MCF 10A (cell line): ENCODE data around the gene TNFAIP3. TPM values are rescaled to one million over a fixed set of nuclear protein-coding genes. Genes with fewer than 3 reads are reported as not detected.

Experiments used
- BruUV-seq: library from RNA; stranded (reverse); fragments of 400-500 nt; replicated peaks from 2 replicates; lab custom pipeline; 2021; lab: Mats Ljungman, UMichigan
- CTCF ChIA-PET: fragments of 300-600 bp; sonication (Branson Sonifier 250); formaldehyde crosslinking; extraction: SDS; loops from one replicate; lab custom pipeline; 2021; ENCODE audit warnings: antibody characterized with exemption, inconsistent platforms; lab: Yijun Ruan, JAX
- POLR2A ChIA-PET: fragments of 300-600, 350-650 bp; sonication (Branson Sonifier 250); formaldehyde crosslinking; extraction: SDS; loops from one replicate; lab custom pipeline; 2020; ENCODE audit warnings: antibody characterized with exemption, inconsistent platforms; lab: Yijun Ruan, JAX
- DNase-seq: peaks from one replicate; pipeline ENCODE4 v3.0.0-alpha.2; 2018; ENCODE audit not compliant: unreplicated experiment
- H3K27ac Mint-ChIP-seq: one replicate; pipeline ENCODE4 v1.8.0; 2022; ENCODE audit warnings: mild to moderate bottlenecking, low read depth, mixed read lengths; ENCODE audit not compliant: unreplicated experiment
- H3K27me3 Mint-ChIP-seq: one replicate; pipeline ENCODE4 v1.8.0; 2022; ENCODE audit warnings: mixed read lengths; ENCODE audit not compliant: insufficient read depth, unreplicated experiment
- H3K36me3 Mint-ChIP-seq: one replicate; pipeline ENCODE4 v1.8.0; 2022; ENCODE audit warnings: mild to moderate bottlenecking, moderate library complexity, mixed read lengths; ENCODE audit not compliant: insufficient read depth, unreplicated experiment
- H3K4me1 Mint-ChIP-seq: one replicate; pipeline ENCODE4 v1.8.0; 2022; ENCODE audit warnings: mixed read lengths; ENCODE audit not compliant: insufficient read depth, unreplicated experiment
- H3K4me3 Mint-ChIP-seq: one replicate; pipeline ENCODE4 v1.8.0; 2022; ENCODE audit warnings: mild to moderate bottlenecking, moderate library complexity, mixed read lengths; ENCODE audit not compliant: unreplicated experiment
- H3K9me3 Mint-ChIP-seq: one replicate; pipeline ENCODE4 v1.8.0; 2022; ENCODE audit warnings: mixed read lengths; ENCODE audit not compliant: unreplicated experiment
- intact Hi-C: fragments of 100-400 bp; cut with micrococcal nuclease; formaldehyde crosslinking; loops from 2 replicates; pipeline ENCODE4 v1.14.1; 2022
- total RNA-seq: library from RNA; stranded (reverse); gene quantifications from 2 replicates; pipeline ENCODE4 v1.2.3, GENCODE V29; 2022
- TF ChIP-seq, protein P1 (sequence below): fragments of 200-600 bp; IDR thresholded peaks from one replicate; pipeline ENCODE4 v1.8.0; 2022; ENCODE audit warnings: antibody characterized with exemption, mild to moderate bottlenecking; ENCODE audit not compliant: unreplicated experiment

TNFAIP3 gene
- total RNA-seq, 1 experiment from 2014 or later: 52.8 TPM

GRCh38 chr6:137902699-137903098 is 35.6 kb downstream of the TNFAIP3 start:
- BruUV-seq: no TSS peak
- ChIA-PET POLR2A (no interaction called here), CTCF (no interaction called here)
- TF ChIP-seq, protein P1, sequence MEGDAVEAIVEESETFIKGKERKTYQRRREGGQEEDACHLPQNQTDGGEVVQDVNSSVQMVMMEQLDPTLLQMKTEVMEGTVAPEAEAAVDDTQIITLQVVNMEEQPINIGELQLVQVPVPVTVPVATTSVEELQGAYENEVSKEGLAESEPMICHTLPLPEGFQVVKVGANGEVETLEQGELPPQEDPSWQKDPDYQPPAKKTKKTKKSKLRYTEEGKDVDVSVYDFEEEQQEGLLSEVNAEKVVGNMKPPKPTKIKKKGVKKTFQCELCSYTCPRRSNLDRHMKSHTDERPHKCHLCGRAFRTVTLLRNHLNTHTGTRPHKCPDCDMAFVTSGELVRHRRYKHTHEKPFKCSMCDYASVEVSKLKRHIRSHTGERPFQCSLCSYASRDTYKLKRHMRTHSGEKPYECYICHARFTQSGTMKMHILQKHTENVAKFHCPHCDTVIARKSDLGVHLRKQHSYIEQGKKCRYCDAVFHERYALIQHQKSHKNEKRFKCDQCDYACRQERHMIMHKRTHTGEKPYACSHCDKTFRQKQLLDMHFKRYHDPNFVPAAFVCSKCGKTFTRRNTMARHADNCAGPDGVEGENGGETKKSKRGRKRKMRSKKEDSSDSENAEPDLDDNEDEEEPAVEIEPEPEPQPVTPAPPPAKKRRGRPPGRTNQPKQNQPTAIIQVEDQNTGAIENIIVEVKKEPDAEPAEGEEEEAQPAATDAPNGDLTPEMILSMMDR: no peak
- no peak for DNase-seq
- intact Hi-C loops: no loop called here
- H3K4me3 Mint-ChIP-seq: no peak overlapping the region
- no peaks in the 10 kb centered on the region for H3K9me3 Mint-ChIP-seq
- no peaks in the 10 kb centered on the region for H3K27me3 Mint-ChIP-seq
- no peak overlapping the region for H3K27ac Mint-ChIP-seq
- no peaks in the 10 kb centered on the region for H3K4me1 Mint-ChIP-seq
- H3K36me3 Mint-ChIP-seq: no peaks in the 10 kb centered on the region

- H3K27me3 Mint-ChIP-seq: no peaks in the 10 kb centered on the region
- POLR2A ChIA-PET: no interaction called here
- intact Hi-C loops: no loop called here
- TF ChIP-seq, protein P1: no peak
- H3K36me3 Mint-ChIP-seq: no peaks in the 10 kb centered on the region
- no peaks in the 10 kb centered on the region for H3K9me3 Mint-ChIP-seq
- no peaks in the 10 kb centered on the region for H3K4me1 Mint-ChIP-seq
- no peak overlapping the region for H3K27ac Mint-ChIP-seq
- no peak overlapping the region for H3K4me3 Mint-ChIP-seq
- no TSS peak for BruUV-seq
- DNase-seq: no peak
- CTCF ChIA-PET: no interaction called here
These were observed 36.3 kb downstream of the TNFAIP3 start for GRCh38 chr6:137903274-137903932.

DNA sequence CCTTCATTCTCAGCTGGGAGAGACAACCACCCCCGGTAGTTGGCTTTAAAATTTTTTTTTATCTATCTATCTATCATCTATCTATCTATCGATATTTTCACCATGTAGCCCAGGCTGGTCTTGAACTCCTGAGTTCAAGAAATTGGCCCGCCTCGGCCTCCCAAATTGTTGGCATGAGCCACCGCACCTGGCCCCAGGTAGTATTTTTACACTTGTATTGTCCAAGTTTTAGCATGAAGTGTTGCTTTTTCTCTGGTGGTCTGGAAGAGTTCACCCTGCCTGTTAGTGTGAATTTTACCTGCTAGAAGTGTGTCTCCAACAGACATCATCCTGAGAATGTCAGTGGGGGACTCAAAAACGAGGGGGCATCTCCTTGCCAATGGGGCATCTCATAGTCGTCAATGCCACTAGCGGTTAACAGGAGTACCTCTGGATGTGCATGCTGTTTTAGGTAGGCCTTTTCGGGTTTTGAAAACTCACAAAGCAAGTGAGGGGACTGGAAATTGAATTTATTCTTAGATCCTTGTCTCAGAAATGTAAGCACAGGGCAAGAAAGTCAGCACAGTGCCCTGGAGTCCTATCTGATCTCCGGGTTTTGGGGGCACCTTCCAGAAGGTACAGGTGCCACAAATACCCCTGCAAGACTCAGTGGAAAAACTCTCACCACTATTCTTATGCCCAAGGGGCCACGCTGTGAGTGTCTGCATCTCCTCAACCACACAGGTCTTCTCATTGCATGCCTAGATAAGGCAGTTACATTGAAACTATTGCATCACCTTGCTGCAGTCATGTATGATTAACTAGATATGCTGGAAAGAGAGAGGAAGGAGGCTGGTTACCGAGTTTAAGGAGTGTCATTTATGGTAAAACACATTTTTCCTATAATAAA is 37.1 kb downstream of the TNFAIP3 start:
- Mint-ChIP-seq H3K9me3 (no peaks in the 10 kb centered on the region), H3K27ac (no peak overlapping the region), H3K27me3 (peaks cover 6% of the 10 kb centered on the region), H3K4me1 (no peaks in the 10 kb centered on the region), H3K4me3 (no peak overlapping the region), H3K36me3 (no peaks in the 10 kb centered on the region)
- TF ChIP-seq, protein P1: no peak
- intact Hi-C loops: no loop called here
- no peak for DNase-seq
- CTCF ChIA-PET: no interaction called here
- BruUV-seq: no TSS peak
- POLR2A ChIA-PET: no interaction called here

DNA sequence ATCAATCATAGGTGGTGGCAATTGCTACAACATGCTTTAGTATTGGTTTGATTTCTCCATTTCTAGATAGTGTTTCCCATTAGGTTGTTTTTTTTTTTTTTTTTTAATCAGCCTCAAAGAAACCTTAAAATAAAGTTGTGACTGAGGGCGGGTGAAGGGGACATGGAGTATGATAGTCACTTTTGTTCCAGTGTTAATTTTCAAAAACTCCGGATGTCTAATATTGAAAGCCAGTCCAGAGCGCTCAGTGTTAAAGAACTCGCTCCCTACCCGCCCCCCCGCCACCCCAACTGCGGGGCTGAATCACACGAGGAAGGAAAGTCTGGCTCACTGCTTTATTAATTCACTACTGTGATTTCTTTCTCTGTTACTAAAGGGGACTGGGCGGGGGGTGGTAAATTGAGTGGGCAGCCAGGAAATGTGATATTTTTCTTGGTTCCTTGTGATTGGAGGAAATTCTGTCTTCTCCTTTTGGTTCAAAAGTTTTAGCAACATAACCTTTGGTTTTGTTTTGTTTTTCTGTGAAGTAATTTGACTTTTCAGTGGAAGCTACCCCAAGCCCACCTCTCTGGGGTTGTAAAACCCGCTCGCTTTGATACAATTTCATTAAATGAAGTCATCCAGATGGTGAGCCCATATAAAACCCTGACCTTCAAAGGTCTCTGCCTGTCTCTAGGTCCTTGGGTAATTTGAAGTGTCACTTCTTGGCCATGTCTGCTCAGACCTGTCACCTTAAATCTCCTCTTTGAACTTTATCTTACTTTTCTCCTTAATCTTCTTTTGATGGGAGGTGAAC is 38.0 kb downstream of the TNFAIP3 start:
- no peak overlapping the region for H3K27ac Mint-ChIP-seq
- DNase-seq: no peak
- intact Hi-C loops: no loop called here
- H3K9me3 Mint-ChIP-seq: no peaks in the 10 kb centered on the region
- H3K36me3 Mint-ChIP-seq: no peaks in the 10 kb centered on the region
- ChIA-PET POLR2A (no interaction called here), CTCF (interaction anchor here (0.6 kb wide), 1 partner anchor 70 kb away, joined by 3 read pairs; no protein-coding TSS in a partner anchor)
- BruUV-seq: no TSS peak
- TF ChIP-seq, protein P1: no peak
- H3K27me3 Mint-ChIP-seq: peaks cover 14% of the 10 kb centered on the region
- H3K4me3 Mint-ChIP-seq: no peak overlapping the region
- no peaks in the 10 kb centered on the region for H3K4me1 Mint-ChIP-seq
